ENCODE results near the gene ARL6. TPM values are rescaled to one million over a fixed set of nuclear protein-coding genes. Genes with fewer than 3 reads are reported as not detected.

Gene ARL6
- 3.4 and 12.0 TPM in 2 replicates for total RNA-seq

GRCh38 chr3:97764407-97765238 is at the start of gene ARL6:
TSS of gene ARL6 (plus strand) at chr3:97764758. CDS start at chr3:97768108, 3,350 bp downstream.

GRCh38 chr3:97821774-97822358 is 57.3 kb downstream of the ARL6 start, which contains the start of gene CRYBG3:
TSS of gene CRYBG3 (plus strand) at chr3:97822011. CDS start at chr3:97822207, 196 bp downstream.

Other genes with a start within 250 kb of the ARL6 start
- 5.5 and 6.5 TPM in 2 replicates for gene CRYBG3, start 57.3 kb downstream of the ARL6 start, total RNA-seq
- gene RIOX2, start 207.7 kb downstream of the ARL6 start, total RNA-seq = 34.3 and 36.6 TPM in 2 replicates